Measurements from ENCODE around the gene ARFGAP3.

The ARFGAP3 gene

GRCh38 chr22:42865536-42865935 lies 8.5 kb upstream of the ARFGAP3 start:
- H3K4me1 ChIP-seq (ENCODE audit: insufficient read depth, low read length, poor library complexity, severe bottlenecking), result no peaks in the 10 kb centered on the region
- peaks cover 1% of the 10 kb centered on the region; the same call in 1 of the 2 replicates for H3K36me3 ChIP-seq (ENCODE audit: insufficient read depth, low read length)
- no peaks in the 10 kb centered on the region for H4K20me1 ChIP-seq (ENCODE audit: insufficient read depth, low read length, poor library complexity, severe bottlenecking)
- no peaks in the 10 kb centered on the region for H3K9me3 ChIP-seq (ENCODE audit: insufficient read depth, low read depth, low read length)
- no peak overlapping the region for H3K9ac ChIP-seq (ENCODE audit: low read depth, low read length, poor library complexity, severe bottlenecking)
- H3K4me3 ChIP-seq (ENCODE audit: low read length, poor library complexity, severe bottlenecking), result no peak overlapping the region
- TF ChIP-seq CTCF (conservative IDR thresholded peaks at IDR 0.05; ENCODE audit: low read length) (no peak), EZH2phosphoT487 (IDR thresholded peaks at IDR 0.05; ENCODE audit: borderline replicate concordance) (no peak)
- H3K4me2 ChIP-seq (ENCODE audit: low read depth, low read length, poor library complexity, severe bottlenecking), result no peak overlapping the region
- H3K9me2 ChIP-seq (replicated peaks; ENCODE audit: low read depth, low read length), result no peaks in the 10 kb centered on the region
- H2AFZ ChIP-seq (ENCODE audit: low read length), result no peak overlapping the region
- H3F3A ChIP-seq (ENCODE audit: low read depth), result no peaks in the 10 kb centered on the region
- no peaks in the 10 kb centered on the region for H3K27me3 ChIP-seq (ENCODE audit: insufficient read depth, low read length, poor library complexity, severe bottlenecking)
- H3K79me2 ChIP-seq (ENCODE audit: insufficient read depth, low read length), result no peaks in the 10 kb centered on the region

GRCh38 chr22:42863349-42863961 lies 6.4 kb upstream of the ARFGAP3 start:
- Histone ChIP-seq H3K27me3 (ENCODE audit: insufficient read depth, low read length, poor library complexity, severe bottlenecking) (no peaks in the 10 kb centered on the region), H3K9me3 (ENCODE audit: insufficient read depth, low read depth, low read length) (no peaks in the 10 kb centered on the region), H3K4me2 (ENCODE audit: low read depth, low read length, poor library complexity, severe bottlenecking) (no peak overlapping the region), H3K4me3 (ENCODE audit: low read length, poor library complexity, severe bottlenecking) (no peak overlapping the region), H3K9ac (ENCODE audit: low read depth, low read length, poor library complexity, severe bottlenecking) (no peak overlapping the region), H3K9me2 (replicated peaks; ENCODE audit: low read depth, low read length) (no peaks in the 10 kb centered on the region), H3F3A (ENCODE audit: low read depth) (0 out of 2 replicates have a peak, but pooled peaks cover 2% of the 10 kb centered on the region), H3K4me1 (ENCODE audit: insufficient read depth, low read length, poor library complexity, severe bottlenecking) (peaks cover 4% of the 10 kb centered on the region), H3K79me2 (ENCODE audit: insufficient read depth, low read length) (0 out of 2 replicates have a peak, but pooled peaks cover under 1% of the 10 kb centered on the region), H2AFZ (ENCODE audit: low read length) (no peak overlapping the region), H4K20me1 (ENCODE audit: insufficient read depth, low read length, poor library complexity, severe bottlenecking) (no peaks in the 10 kb centered on the region), H3K36me3 (ENCODE audit: insufficient read depth, low read length) (no peaks in the 10 kb centered on the region)
- TF ChIP-seq CTCF (conservative IDR thresholded peaks at IDR 0.05; ENCODE audit: low read length) (no peak), EZH2phosphoT487 (IDR thresholded peaks at IDR 0.05; ENCODE audit: borderline replicate concordance) (no peak)

- no peak for TF ChIP-seq EZH2phosphoT487 (IDR thresholded peaks at IDR 0.05; ENCODE audit: borderline replicate concordance)
- TF ChIP-seq CTCF (conservative IDR thresholded peaks at IDR 0.05; ENCODE audit: low read length), result no peak
- H3K9me2 ChIP-seq (replicated peaks; ENCODE audit: low read depth, low read length), result no peaks in the 10 kb centered on the region
- no peak overlapping the region for H3K4me2 ChIP-seq (ENCODE audit: low read depth, low read length, poor library complexity, severe bottlenecking)
- 0 out of 2 replicates have a peak, but pooled peaks cover 2% of the 10 kb centered on the region for H3F3A ChIP-seq (ENCODE audit: low read depth)
- no peaks in the 10 kb centered on the region for H4K20me1 ChIP-seq (ENCODE audit: insufficient read depth, low read length, poor library complexity, severe bottlenecking)
- H2AFZ ChIP-seq (ENCODE audit: low read length), result no peak overlapping the region
- peaks cover 15% of the 10 kb centered on the region for H3K4me1 ChIP-seq (ENCODE audit: insufficient read depth, low read length, poor library complexity, severe bottlenecking)
- H3K9me3 ChIP-seq (ENCODE audit: insufficient read depth, low read depth, low read length), result no peaks in the 10 kb centered on the region
- no peak overlapping the region for H3K9ac ChIP-seq (ENCODE audit: low read depth, low read length, poor library complexity, severe bottlenecking)
- no peaks in the 10 kb centered on the region for H3K36me3 ChIP-seq (ENCODE audit: insufficient read depth, low read length)
- H3K27me3 ChIP-seq (ENCODE audit: insufficient read depth, low read length, poor library complexity, severe bottlenecking), result no peaks in the 10 kb centered on the region
- H3K79me2 ChIP-seq (ENCODE audit: insufficient read depth, low read length), result peaks cover 12% of the 10 kb centered on the region; the same call in 1 of the 2 replicates
- no peak overlapping the region for H3K4me3 ChIP-seq (ENCODE audit: low read length, poor library complexity, severe bottlenecking)
Observed at GRCh38 chr22:42862045-42862734, 5.1 kb upstream of the ARFGAP3 start.

Measured in Loucy (cell line).